NCI-H1436 (cell line): ENCODE measurements around the gene HEBP2.
"Not testable (repeated sequence)": the region's sequence is repeated elsewhere in the genome, so short reads cannot be mapped to it uniquely, and the experiment has no call there.

Source experiments
- DNase-seq: peaks from one replicate; lab custom pipeline; 2025; lab: John Stamatoyannopoulos, UW

Gene HEBP2, protein sequence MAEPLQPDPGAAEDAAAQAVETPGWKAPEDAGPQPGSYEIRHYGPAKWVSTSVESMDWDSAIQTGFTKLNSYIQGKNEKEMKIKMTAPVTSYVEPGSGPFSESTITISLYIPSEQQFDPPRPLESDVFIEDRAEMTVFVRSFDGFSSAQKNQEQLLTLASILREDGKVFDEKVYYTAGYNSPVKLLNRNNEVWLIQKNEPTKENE

DNA sequence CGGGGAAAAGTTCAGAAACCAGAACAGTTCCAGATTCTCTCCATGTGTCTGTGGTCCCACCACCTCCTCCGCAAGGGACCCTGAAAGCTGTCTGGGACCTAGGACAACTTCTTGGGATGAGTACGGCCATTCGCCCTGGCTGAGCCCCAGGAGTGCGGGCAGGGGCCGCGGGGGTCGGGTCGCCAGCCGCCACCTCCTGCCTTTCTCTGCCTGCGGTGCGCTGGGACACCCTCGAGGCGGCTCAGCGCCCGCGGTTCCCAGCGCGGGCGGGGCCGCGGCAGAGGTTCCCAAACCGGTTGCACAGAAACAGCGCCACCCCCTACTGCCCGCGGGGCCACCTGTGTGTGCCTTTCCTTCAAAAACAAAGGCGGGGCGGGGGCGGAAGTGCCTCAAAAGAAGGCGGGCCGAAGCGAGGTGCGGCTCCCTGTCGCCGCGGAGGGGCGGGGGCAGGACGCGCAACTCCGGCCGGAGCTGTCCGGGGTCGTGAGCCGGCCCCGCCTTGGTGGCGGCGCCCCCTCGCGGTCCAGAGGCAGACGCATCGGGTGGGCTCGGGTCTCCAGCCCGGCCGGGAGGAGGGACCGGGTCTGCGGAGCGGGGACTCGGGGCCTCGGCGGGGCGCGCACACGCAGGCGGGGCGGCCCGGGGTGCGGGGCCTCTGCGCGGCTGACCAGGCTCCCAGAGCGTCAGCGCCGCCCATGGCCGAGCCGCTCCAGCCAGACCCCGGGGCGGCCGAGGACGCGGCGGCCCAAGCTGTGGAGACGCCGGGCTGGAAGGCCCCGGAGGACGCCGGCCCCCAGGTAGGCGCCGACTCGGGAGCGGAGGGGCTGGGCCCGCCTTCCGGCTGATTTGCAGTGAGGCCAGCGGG lies at the start of gene HEBP2:
Gene HEBP2 (plus strand): TSS at position 423 of the 865 bp plus-strand sequence. CDS start 273 bp downstream, at position 696.
- DNase-seq = peak; percentile 95

DNA sequence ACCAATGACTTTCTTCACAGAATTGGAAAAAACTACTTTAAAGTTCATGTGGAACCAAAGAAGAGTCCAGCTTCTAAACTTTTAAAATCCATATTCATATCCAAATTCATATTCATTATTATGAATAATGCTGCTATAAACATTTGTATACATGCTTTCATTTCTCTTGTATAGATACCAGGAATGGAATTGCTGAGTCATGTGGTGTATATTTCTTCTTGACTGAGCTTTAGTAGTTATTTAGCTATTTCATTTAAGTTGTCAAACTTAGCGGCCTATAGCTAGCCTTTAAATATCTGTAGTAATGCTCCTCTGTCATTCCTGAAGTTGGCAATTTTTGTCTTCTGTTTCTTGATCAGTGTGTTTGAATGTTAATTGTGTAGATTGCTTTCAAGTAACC lies 46.1 kb upstream of the HEBP2 start:
- no peak for DNase-seq

DNA sequence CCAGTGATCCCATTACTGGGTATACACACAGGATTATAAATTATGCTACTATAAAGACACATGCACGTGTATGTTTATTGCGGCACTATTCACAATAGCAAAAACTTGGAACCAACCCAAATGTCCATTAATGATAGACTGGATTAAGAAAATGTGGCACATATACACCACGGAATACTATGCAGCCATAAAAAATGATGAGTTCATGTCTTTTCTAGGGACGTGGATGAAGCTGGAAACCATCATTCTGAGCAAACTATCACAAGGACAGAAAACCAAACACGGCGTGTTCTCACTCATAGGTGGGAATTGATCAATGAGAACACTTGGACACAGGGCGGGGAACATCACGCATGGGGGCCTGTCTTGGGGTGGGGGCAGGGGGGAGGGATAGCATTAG lies 35.3 kb upstream of the HEBP2 start:
- DNase-seq = not testable (repeated sequence)

DNA sequence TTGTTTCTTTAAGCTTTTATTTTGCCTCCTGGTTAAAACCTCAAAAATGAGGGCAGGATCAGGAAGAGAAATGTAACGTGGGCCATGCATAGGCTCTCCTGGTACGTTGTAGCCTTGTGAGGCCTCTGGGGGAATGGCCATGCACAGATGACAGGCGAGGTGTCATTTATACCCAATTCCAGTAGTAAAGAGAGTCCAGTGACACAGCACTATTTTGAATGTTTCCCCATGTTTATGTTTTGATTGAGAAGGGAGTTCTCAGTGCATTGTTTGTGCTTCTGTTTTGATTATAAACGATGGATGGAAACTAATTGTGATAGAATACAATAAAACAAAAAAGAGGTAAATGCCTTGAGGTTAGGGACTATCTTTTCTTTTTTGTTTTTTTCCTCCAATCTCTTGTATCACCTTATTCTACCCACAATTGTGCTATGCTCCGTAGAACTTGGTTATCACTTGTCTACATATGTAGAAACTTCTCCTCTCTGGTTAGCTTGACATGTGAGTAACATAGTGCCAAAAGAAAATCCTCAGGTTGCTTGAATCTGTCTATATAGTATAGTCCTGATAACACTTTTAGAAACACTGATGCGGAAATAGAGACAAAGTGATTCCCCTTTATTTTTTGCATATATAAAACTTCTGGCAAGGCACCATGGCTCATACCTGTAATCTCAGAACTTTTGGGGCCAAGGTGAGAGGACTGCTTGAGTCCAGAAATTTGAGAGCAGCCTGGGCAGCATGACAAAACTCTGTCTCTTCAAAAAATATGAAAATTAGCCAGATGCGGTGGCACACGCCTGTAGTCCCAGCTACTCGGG lies 33.2 kb upstream of the HEBP2 start:
- DNase-seq = no peak

DNA sequence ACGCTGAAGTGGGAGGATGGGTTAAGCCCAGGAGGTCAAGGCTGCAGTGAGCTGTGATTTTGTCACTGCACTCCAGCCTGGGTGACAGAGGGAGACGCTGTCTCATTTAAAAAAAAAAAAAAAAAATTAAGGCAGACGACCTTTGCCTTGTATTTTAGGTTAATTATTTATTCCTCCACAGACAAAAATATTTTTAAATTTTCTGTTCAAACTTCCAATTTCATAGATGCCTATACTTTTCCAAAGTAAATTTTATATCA lies 32.6 kb upstream of the HEBP2 start:
- no peak for DNase-seq

DNA sequence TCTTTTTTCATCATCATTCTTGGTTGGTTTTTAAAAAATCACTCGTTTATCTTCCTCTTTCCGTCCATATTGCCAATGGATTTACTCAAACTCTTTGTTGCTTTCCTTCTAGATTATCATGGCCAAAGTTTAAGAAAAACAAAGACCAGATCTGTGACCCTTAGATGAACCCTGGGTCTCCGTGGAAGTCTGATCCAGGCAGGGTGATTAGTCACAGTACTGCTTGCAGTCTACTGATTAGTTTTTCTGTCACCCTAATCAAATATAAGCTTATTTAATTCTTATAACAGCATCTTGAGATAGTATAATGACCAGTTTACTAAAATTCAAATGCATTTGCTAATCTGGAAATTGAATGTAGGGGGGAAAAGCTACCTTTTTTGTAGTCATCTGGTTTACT lies 32.3 kb upstream of the HEBP2 start:
- no peak for DNase-seq

DNA sequence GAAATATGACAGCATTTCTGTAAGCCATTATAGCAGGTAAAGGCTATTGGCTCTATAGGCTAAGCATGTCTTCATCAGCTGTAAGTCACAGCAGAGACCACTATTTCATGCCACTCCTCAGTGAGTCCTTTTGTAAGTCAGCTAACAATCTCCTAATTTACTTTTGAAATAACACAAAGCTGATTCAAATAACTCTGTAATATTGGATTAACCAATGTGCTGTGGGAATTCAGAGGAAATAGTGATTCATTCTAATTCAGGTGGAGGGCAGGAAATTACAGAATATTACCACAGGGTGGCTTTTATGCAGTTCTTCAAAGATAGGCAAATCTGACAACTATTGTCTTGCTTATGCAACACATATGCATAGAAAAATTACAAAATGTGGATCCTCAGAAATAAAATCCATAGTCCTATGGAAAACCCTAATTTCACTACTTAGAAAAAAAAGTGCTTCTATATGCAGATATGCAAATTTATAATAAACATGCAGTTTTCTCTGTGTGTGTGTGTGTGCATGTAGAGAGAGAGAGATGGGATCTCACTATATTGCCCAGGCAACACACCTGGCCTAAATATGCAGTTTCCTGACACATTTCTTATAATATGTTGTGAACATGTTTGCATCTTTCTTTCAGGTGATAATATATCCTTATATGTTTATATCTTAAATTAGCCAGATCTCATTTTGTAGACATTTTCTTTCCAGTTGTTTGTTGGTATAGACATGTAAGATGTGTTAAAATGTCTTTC lies 31.1 kb upstream of the HEBP2 start:
- DNase-seq = no peak

DNA sequence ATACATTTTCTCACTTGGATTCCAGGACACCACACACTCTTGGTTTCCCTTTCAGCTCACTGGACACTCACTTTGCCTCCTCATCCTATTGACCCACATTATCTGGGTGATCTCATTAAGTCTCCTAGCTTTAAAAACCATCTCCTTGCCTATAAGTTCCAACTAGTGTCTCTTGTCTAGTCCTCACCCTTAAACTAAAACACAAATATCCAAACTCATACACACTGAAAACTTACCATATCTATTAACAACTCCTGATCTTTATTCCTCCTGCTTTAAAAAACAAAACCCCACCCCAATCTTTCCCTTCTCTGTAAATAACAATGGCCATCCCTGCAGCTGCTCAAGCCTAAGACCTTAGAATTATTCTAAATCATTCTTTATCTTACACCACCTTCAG lies 29.8 kb upstream of the HEBP2 start:
- DNase-seq = no peak

DNA sequence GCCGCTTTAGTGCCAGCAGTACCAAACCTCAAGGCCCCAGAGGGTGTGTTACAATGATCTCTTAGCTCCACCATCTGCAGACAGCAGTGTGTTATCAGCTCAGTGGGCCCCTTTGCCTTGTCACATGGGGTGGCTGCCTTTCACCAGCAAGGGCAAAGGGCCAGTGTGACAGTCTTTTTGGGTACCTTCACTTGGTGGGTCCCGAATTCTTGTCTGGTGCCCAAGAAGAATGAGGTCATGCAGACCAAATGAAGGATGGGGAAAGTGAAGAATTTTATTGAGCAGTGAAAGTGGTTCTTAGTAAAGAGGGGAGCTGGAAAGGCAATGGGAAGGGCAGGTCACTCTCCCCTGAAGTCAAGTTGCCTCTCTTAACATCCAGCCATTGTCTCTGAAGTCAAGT lies 29.2 kb upstream of the HEBP2 start:
- no peak for DNase-seq

DNA sequence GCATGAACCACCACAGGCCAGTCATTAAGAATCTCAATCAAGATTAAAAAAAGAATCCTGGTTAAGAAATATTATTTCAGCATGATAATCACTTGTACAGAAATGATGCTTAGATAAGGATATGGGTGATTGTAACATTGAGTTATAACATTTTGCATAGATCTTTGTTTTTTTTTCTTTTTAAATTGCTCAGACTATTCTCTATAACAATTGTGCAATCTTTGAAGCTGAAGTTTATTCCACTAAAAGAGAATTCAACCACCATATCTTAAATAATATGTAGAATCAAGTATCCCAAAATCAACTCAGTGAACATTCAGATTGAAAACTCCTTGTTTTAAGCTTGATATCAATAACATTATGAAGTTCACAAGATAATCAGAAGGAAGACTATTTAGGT lies 27.0 kb upstream of the HEBP2 start:
- no peak for DNase-seq

DNA sequence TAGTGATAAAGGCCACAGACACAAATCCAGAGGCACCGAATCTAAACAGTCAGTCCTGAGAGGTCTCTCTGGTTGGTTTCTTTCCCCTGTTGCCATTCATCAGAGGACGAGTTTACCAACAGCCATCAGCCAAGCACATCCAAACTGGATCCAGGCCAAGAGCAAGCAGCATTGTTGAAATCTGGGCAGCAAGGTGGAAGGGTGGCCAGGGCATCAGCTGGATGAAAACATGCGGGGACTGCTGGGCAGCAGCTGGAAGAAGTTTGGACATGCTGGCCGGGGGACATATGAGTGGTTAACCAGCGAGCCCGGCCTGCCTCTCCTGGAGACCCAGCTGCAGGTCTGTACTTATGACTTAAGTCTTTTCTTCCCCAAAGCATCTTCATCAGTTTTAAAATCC lies 26.2 kb upstream of the HEBP2 start, which contains the start of gene SMIM28:
Gene SMIM28 (plus strand): TSS at position 62 of the 400 bp plus-strand sequence. CDS start 168 bp downstream, at position 230.
- DNase-seq = no peak

DNA sequence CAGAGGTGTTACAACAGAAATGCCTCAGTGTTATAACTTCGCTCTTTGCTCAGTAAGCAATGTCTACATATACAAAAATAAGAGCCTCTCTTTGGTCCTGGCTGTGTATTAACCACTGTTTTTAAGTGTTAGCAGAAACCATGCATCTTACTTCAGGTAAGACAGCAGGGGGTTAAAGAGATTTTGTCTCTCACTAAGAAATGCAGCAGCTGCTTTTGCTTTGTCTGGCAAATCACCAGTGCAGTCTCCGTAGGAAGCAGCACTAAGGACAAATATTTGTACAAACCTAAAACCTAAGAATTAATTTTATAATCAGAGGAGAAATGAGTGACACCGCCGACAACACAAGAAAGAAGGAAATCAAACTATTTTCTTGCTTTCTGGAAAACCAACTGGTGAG lies 25.6 kb upstream of the HEBP2 start:
- no peak for DNase-seq

DNA sequence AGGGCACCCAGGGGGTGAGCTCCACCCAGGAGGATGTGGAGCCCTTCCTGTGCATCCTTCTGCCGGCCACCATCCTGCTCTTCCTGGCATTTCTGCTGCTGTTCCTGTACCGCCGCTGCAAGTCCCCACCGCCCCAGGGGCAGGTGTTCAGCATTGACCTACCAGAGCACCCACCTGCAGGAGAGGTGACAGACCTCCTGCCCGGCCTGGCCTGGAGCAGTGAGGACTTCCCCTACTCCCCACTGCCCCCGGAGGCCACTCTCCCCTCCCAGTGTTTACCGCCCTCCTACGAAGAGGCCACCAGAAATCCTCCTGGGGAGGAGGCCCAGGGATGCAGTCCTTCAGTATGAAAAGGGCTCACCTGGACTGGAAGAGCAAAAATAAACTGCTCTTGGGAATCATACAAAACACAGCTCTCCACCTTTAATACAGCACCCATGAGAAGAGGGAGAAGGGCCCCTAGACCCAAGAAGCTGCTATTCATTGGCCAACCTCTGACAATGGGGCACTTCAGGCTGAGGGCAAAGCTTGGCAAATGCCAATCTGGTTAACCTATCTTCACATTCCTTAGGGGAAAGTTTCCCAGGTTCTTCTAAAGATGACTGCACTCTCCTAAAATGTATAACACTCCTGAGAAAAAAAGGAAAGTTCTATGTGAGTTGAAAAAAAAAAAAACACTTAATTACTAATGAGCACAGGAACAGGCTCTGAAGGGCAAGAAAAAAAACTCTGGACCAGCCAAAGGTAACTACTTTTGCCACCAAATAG lies 21.3 kb upstream of the HEBP2 start:
- DNase-seq = no peak

DNA sequence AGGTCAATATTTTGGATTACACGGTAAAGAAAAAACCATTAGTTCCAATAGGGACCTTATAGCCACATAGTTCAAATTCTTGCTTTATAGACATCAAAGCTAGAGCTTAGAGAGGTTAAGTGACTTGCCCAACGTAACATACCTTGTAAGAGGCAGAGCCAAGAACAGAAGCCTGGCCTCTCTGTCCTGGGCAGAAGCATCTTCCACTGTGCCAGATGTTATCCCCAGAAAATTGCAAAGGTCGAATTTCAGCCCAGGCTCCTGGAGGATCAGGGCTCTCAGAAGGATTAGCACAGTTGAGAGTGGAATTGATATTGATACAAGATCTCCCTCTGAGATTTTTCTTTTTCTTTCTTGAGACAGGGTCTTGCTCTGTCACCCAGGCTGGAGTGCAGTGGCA lies 20.2 kb upstream of the HEBP2 start:
- DNase-seq = no peak

DNA sequence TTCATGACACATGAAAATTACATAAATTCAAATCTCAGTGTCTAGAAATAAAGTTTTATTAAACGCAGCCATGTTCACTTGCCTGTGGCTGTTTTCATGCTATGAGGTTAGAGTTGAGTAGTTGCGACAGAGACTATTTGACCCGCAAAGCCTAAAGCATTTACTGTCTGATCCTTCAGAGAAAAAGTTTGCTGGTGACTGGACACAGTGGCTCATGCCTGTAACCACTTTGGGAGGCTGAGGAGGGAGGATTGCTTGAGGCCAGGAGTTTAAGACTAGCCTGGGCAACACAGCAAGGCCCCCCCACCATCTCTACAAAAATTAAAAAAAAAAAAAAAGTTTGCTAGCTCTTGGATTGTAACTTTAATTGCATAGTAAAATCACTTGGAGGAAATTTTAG lies 17.1 kb upstream of the HEBP2 start:
- DNase-seq = no peak

DNA sequence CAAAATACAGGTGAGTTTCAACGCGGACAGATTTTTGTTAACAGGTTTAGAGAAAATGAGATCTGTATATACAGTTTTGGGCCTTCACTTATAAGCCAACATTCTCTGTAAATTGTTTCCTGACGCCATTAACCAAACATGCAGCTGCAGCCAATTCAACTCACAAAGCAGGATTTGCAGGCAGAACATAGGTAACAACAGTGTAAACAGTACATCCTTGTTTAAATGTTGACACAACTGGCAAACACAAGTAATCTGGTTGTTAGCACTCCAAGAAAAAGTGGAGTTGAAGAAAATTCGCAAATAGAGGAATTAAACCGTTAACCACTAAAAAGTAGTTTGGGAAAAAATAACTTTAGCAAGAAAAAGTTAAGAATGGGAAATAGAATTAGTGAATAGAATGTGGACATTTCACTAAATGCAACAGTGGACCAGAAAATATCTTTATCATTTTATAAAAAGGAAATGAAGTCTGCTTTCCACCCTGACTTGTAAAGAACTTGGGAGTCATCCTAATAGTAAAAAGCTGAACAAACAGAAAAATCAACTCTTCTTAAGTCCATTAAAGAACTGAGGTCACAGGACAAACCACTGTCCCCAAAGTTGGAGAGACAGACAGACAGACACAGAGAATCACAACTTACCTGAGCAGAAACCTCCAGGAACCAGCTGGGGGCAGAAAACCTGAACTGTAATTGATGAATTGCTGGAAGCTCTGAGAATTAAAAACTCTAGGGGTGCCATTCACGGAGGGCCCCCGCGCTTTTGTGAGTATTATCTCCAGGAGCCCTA lies 16.2 kb upstream of the HEBP2 start:
- peak; percentile 33 for DNase-seq

DNA sequence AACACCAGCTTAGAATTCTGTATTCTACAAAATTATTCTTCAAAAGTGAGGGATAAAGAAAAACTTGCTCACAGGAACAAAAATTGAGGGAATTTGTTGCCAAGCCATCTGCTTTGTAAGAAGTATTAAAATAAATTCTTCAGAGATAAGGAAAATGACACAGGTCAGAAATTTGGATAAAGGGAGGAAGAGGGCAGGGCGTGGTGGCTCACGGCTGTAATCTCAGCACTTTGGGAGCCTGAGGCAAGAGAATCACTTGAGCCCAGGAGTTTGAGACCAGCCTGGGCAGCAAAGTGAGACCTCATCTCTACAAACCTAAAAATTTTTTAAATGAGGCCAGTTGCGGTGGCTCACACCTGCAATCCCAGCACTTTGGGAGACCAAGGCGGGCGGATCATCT lies 14.5 kb upstream of the HEBP2 start:
- no peak for DNase-seq

DNA sequence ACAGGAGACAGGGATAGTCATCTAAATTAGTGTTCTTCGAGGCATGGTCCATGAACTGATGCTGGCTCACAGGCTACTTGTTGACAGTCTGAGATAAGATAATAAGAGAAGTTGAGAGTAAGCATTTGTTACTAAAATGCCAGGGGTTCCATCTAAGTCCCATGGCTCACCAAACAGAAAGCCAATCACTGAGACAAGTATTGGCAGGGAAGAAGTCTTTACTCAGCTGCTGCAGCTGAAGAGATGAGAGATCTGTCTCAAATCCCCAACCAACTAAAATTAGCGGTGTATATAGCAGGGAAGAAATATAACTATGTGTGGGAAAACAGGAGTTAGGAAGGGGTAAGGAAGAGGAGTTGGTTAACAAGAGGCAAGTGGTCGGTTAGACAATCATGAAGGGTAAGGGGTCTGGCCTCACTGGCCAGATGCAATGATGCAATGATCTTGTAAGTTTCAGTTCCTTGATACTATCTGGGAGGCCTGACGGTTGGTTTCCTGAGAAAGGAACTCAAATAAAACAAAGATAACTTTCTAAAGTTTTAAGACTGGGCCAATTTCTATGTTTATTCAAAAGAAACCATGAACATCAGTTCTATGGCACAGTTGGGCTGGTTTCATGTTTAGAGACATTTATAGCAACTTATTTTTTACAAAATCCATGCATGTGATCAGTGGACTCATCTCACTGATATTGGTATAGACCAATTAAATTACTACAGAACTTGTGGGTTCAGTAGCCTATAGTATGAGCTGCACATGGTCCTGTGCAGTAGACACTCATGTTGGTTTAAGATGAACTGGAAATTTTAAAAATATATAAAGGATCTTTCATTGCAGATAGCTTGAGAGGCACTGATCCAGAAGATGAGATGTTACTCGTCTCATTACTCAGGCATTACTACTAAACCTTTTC lies 9.9 kb upstream of the HEBP2 start:
- no peak for DNase-seq

DNA sequence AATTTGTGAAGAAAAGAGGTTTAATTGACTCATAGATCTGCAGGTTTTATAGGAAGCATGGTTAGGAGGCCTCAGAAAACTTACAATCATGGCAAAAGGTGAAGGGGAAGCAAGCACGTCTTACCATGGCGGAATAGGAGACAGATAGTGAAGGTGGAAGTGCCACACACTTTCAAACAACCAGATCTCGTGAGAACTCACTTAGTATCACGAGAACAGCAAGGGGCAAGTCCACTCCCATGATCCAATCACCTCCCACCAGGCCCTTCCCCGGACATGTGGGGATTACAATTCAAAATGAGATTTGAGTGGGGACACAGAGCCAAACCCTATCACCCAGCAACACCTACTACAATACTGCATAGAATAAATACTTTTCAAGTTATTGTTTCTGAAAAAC lies 7.3 kb upstream of the HEBP2 start:
- no peak for DNase-seq
